Neural progenitor cell (in vitro differentiated cells): ENCODE measurements around the gene SYNDIG1L.

Experiments
- CTCF ChIP-seq: fragments of 200-600 bp; sonication (generic); IDR thresholded peaks from 2 replicates; pipeline ENCODE4 v1.5.1; 2017; ENCODE audit warnings: antibody characterized with exemption, mild to moderate bottlenecking
- EZH2phosphoT487 ChIP-seq: fragments of 200-600 bp; sonication (generic); IDR thresholded peaks from 2 replicates; pipeline ENCODE4 v1.6.1; 2017; ENCODE audit warnings: antibody characterized with exemption

DNA sequence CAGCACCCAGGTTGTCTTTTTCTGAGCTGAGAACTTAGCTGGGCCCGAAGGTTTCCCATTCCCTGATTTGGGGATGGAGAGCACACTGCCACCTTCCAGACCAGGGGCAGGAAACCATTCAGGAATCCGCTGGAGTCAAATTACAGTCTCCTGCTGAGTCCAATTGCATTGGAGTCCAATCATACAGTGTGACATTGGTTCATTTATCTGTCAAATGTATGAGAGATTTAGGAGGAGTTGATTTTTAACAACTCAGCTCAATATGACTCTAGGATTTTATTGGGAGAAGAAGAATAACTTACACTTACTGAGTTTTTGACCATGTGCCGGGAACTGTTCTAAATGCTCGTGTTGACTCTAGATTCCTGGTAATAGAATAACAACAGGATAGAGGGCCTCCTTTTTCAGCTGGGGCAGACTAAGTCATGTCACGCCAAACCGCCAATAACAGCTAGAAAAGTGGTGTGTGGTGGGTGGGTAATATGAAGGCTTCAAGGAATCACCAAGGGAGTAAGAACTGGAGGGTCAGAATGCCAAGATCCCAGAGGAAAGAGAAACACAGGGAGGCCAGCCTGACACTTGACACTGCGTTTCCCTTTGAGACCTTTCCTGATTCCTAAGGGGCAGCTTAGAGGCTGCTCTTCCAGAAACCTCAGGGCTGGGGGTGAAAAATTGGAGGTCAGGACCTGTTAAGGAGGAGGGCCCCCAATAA lies 11.5 kb downstream of the SYNDIG1L start:
- TF ChIP-seq CTCF (no peak), EZH2phosphoT487 (no peak)
